ENCODE data around the gene WFS1.

DNA sequence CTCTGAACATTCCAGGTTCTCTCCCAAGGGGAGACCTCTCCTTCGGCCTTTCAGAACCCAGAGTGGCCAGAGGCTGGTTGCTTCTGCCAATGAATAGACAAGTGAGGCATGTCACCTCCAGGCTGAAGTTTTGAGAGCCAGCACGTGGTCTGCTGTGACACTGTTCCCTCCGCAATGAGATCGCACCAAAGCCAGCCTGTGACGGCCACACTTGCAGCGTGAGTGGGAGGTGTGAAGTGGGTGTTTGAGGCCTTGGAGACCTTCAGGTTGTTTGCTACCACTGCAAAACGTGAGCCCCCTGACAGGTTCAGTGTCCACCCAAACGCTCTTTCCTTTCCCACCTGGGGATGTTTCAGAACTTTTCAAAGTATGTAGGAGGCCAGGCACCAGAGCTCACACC, 81.0 kb downstream of the WFS1 start:
- TF ChIP-seq, protein P1, sequence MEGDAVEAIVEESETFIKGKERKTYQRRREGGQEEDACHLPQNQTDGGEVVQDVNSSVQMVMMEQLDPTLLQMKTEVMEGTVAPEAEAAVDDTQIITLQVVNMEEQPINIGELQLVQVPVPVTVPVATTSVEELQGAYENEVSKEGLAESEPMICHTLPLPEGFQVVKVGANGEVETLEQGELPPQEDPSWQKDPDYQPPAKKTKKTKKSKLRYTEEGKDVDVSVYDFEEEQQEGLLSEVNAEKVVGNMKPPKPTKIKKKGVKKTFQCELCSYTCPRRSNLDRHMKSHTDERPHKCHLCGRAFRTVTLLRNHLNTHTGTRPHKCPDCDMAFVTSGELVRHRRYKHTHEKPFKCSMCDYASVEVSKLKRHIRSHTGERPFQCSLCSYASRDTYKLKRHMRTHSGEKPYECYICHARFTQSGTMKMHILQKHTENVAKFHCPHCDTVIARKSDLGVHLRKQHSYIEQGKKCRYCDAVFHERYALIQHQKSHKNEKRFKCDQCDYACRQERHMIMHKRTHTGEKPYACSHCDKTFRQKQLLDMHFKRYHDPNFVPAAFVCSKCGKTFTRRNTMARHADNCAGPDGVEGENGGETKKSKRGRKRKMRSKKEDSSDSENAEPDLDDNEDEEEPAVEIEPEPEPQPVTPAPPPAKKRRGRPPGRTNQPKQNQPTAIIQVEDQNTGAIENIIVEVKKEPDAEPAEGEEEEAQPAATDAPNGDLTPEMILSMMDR (IDR thresholded peaks at IDR 0.05), result no peak
- no peak for TF ChIP-seq POLR2A (IDR thresholded peaks at IDR 0.05)
